ENCODE data around the gene RBM38. TPM values are rescaled to one million over a fixed set of nuclear protein-coding genes. Genes with fewer than 3 reads are reported as not detected.
A peak's percentile ranks its signal among the peaks of the same experiment; 100 is the strongest.

Gene RBM38
- total and polyA plus RNA-seq, 9 of the 15 experiments (the other 6 are each of a cell fraction or from before 2014, with no cell fraction given), result 0.28 to 82.4 (median 33.2) TPM

DNA sequence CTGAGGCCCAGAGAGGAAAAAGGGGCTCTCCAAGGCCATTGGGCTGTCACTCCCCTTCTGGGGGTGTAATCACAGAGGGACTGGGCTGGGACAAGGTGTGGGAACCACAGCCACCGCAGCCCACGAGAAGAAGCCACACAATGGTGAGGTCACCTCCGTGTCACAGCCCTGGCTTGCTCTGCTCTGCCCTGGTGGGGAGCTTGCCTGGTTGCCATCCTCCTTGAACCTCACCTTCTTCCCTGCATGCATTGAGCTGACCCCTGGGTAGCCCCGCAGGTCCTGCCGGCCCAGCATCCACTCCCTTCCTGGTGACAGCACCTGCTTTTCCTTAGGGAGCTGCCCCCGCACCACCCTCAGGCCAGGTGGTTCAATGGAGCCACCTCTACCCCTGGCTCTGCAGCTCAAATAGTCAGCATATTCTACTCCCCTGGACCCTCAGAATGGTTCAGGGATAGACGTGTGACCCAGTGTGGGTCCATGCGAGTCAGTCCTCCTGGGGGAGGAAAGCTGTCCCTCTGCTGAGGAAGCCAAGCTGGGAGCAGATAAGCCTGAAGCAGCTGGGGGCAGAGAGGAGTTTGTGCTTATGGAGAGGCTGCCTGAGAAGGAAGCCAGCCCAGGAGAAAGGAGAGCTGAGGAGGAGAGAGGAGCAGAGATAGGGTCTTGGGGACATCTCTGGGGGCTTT is 21.3 kb downstream of the RBM38 start (continued):
- TF ChIP-seq, protein P1, sequence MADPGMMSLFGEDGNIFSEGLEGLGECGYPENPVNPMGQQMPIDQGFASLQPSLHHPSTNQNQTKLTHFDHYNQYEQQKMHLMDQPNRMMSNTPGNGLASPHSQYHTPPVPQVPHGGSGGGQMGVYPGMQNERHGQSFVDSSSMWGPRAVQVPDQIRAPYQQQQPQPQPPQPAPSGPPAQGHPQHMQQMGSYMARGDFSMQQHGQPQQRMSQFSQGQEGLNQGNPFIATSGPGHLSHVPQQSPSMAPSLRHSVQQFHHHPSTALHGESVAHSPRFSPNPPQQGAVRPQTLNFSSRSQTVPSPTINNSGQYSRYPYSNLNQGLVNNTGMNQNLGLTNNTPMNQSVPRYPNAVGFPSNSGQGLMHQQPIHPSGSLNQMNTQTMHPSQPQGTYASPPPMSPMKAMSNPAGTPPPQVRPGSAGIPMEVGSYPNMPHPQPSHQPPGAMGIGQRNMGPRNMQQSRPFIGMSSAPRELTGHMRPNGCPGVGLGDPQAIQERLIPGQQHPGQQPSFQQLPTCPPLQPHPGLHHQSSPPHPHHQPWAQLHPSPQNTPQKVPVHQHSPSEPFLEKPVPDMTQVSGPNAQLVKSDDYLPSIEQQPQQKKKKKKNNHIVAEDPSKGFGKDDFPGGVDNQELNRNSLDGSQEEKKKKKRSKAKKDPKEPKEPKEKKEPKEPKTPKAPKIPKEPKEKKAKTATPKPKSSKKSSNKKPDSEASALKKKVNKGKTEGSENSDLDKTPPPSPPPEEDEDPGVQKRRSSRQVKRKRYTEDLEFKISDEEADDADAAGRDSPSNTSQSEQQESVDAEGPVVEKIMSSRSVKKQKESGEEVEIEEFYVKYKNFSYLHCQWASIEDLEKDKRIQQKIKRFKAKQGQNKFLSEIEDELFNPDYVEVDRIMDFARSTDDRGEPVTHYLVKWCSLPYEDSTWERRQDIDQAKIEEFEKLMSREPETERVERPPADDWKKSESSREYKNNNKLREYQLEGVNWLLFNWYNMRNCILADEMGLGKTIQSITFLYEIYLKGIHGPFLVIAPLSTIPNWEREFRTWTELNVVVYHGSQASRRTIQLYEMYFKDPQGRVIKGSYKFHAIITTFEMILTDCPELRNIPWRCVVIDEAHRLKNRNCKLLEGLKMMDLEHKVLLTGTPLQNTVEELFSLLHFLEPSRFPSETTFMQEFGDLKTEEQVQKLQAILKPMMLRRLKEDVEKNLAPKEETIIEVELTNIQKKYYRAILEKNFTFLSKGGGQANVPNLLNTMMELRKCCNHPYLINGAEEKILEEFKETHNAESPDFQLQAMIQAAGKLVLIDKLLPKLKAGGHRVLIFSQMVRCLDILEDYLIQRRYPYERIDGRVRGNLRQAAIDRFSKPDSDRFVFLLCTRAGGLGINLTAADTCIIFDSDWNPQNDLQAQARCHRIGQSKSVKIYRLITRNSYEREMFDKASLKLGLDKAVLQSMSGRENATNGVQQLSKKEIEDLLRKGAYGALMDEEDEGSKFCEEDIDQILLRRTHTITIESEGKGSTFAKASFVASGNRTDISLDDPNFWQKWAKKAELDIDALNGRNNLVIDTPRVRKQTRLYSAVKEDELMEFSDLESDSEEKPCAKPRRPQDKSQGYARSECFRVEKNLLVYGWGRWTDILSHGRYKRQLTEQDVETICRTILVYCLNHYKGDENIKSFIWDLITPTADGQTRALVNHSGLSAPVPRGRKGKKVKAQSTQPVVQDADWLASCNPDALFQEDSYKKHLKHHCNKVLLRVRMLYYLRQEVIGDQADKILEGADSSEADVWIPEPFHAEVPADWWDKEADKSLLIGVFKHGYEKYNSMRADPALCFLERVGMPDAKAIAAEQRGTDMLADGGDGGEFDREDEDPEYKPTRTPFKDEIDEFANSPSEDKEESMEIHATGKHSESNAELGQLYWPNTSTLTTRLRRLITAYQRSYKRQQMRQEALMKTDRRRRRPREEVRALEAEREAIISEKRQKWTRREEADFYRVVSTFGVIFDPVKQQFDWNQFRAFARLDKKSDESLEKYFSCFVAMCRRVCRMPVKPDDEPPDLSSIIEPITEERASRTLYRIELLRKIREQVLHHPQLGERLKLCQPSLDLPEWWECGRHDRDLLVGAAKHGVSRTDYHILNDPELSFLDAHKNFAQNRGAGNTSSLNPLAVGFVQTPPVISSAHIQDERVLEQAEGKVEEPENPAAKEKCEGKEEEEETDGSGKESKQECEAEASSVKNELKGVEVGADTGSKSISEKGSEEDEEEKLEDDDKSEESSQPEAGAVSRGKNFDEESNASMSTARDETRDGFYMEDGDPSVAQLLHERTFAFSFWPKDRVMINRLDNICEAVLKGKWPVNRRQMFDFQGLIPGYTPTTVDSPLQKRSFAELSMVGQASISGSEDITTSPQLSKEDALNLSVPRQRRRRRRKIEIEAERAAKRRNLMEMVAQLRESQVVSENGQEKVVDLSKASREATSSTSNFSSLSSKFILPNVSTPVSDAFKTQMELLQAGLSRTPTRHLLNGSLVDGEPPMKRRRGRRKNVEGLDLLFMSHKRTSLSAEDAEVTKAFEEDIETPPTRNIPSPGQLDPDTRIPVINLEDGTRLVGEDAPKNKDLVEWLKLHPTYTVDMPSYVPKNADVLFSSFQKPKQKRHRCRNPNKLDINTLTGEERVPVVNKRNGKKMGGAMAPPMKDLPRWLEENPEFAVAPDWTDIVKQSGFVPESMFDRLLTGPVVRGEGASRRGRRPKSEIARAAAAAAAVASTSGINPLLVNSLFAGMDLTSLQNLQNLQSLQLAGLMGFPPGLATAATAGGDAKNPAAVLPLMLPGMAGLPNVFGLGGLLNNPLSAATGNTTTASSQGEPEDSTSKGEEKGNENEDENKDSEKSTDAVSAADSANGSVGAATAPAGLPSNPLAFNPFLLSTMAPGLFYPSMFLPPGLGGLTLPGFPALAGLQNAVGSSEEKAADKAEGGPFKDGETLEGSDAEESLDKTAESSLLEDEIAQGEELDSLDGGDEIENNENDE (IDR thresholded peaks at IDR 0.05; ENCODE audit: low read depth, low read length), result no peak
- TF ChIP-seq XRCC5 (IDR thresholded peaks at IDR 0.05; ENCODE audit: low read depth, low read length) (0 out of 2 replicates have a peak, but pooled peaks have one; percentile 45), PPARD (CRISPR knock-in tag; IDR thresholded peaks at IDR 0.05) (no peak), C11orf30 (IDR thresholded peaks at IDR 0.05; ENCODE audit: low read depth) (peak; percentile 26; the same call in 1 of the 2 replicates), NCOA6 (IDR thresholded peaks at IDR 0.05) (no peak), NR1H2 (CRISPR knock-in tag; IDR thresholded peaks at IDR 0.05) (no peak), TGIF2 (CRISPR knock-in tag; IDR thresholded peaks at IDR 0.05) (no peak), ZNF668 (CRISPR knock-in tag; IDR thresholded peaks at IDR 0.05) (peak; percentile 37; the same call in 1 of the 2 replicates), ZKSCAN1 (IDR thresholded peaks at IDR 0.05; ENCODE audit: low read depth, low read length) (no peak), FOXJ3 (CRISPR knock-in tag; IDR thresholded peaks at IDR 0.05) (no peak), ZNF23 (CRISPR knock-in tag; IDR thresholded peaks at IDR 0.05) (no peak), TEAD1 (CRISPR knock-in tag; IDR thresholded peaks at IDR 0.05) (0 out of 4 replicates have a peak, but pooled peaks of 1 of the 2 experiments have one; percentile 6), ETV5 (CRISPR knock-in tag; IDR thresholded peaks at IDR 0.05; ENCODE audit: low read depth) (no peak), STAT5B (CRISPR knock-in tag; IDR thresholded peaks at IDR 0.05) (no peak), NR3C1 (CRISPR knock-in tag; IDR thresholded peaks at IDR 0.05) (no peak), FOXK1 (CRISPR knock-in tag; IDR thresholded peaks at IDR 0.05; ENCODE audit: borderline replicate concordance) (no peak), CEBPB (tag; IDR thresholded peaks at IDR 0.05) (no peak), ZNF589 (CRISPR knock-in tag; IDR thresholded peaks at IDR 0.05; ENCODE audit: low read depth) (no peak)
